Measurements from ENCODE around the gene FKBP3. TPM values are rescaled to one million over a fixed set of nuclear protein-coding genes. Genes with fewer than 3 reads are reported as not detected.
"Not testable (repeated sequence)": the region's sequence is repeated elsewhere in the genome, so short reads cannot be mapped to it uniquely, and the experiment has no call there.

The FKBP3 gene
- total RNA-seq, result 10 to 100 TPM; 64.1 to 70.4 TPM
- polyA plus RNA-seq, result 10 to 100 TPM; 60.9 to 83.2 (median 81.6) TPM
- total RNA-seq, result 27.1 to 60.8 (median 42.4) reads per million in 6 experiments

- POLR2A ChIA-PET, result interaction anchor here (0.9 to 5.0 kb wide), 7 partner anchors 9 to 237 kb away, joined by 4 to 46 read pairs (median 7); partner anchors contain the start of genes KLHL28, MIS18BP1, PRPF39 and TOGARAM1
- Mint-ChIP-seq H3K4me3 (peak within 1 kb of the TSS; percentile 94 to 100 (median 96)), H3K27ac (peak within 1 kb of the TSS; percentile 94 to 99 (median 98)), H3K4me1 (peaks cover 23 to 63% (median 45%) of the 10 kb centered on the region in 4 donors), H3K36me3 (peaks cover 0 to 2% (median 0%) of the 10 kb centered on the region in 3 donors), H3K27me3 (no peaks in the 10 kb centered on the region), H3K9me3 (no peaks in the 10 kb centered on the region)
- ATAC-seq, result peak; percentile 90 to 93
- peak; percentile 83 to 99 (median 95) for DNase-seq
Observed at GRCh38 chr14:45134051-45134958, at the start of gene FKBP3. TSS of gene FKBP3 (minus strand) at chr14:45134481. CDS start at chr14:45134456, 25 bp downstream.

DNA sequence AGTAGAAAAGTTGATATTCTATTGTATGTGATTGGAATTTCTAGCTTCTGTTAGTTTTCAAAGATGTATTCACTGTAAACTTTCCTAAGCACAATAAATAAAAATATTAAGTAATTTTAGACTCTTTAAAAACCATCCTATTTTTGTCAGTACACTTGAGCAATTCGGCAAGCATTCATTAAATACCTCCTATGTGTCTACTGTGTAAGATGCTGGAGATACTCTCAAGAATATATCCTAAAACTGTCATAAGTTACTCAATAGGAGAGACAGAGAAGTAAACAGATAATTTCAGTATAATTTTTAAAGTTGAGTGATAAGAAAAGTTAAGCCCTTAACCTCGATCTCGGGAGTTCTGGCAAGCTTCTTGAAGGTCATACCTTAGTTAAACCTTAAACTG, 47.5 kb upstream of the FKBP3 start:
- Mint-ChIP-seq H3K4me3 (no peak overlapping the region), H3K36me3 (peaks cover 0 to 9% (median 8%) of the 10 kb centered on the region in 3 donors), H3K27ac (no peak overlapping the region), H3K27me3 (no peaks in the 10 kb centered on the region), H3K4me1 (no peaks in the 10 kb centered on the region), H3K9me3 (no peaks in the 10 kb centered on the region)
- ATAC-seq (no peak), DNase-seq (no peak)
- POLR2A ChIA-PET, result no interaction called here

DNA sequence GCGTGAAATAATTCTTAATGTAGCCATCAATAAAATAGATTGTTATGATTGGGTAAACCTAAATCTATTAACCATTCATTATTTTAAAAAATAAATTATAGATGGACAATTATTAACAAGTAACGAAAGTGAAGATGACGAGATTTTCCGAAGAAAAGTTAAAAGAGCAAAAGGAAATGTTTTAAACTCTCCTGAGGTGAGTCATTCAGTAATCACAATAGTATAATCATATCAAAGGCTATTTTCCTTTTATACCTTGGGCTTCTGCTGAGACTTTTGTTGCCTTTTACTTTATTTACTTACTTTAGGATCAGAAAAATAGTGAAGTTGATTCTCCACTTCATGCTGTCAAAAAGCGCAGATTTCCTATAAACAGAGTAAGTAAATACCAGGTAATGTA, 47.0 kb upstream of the FKBP3 start:
- Mint-ChIP-seq H3K4me3 (no peak overlapping the region), H3K36me3 (peaks cover 0 to 10% (median 5%) of the 10 kb centered on the region in 3 donors), H3K27ac (no peak overlapping the region), H3K9me3 (no peaks in the 10 kb centered on the region), H3K4me1 (no peaks in the 10 kb centered on the region), H3K27me3 (no peaks in the 10 kb centered on the region)
- ATAC-seq, result no peak
- no peak for DNase-seq
- POLR2A ChIA-PET, result no interaction called here

- H3K27me3 Mint-ChIP-seq, result no peaks in the 10 kb centered on the region
- no peak overlapping the region for H3K4me3 Mint-ChIP-seq
- peaks cover 0 to 21% (median 11%) of the 10 kb centered on the region in 3 donors for H3K36me3 Mint-ChIP-seq
- ATAC-seq (no peak), DNase-seq (no peak)
- H3K4me1 Mint-ChIP-seq, result no peaks in the 10 kb centered on the region
- H3K9me3 Mint-ChIP-seq, result no peaks in the 10 kb centered on the region
- POLR2A ChIA-PET, result no interaction called here
- H3K27ac Mint-ChIP-seq, result no peak overlapping the region
Observed at GRCh38 chr14:45177076-45177475, 42.8 kb upstream of the FKBP3 start.

DNA sequence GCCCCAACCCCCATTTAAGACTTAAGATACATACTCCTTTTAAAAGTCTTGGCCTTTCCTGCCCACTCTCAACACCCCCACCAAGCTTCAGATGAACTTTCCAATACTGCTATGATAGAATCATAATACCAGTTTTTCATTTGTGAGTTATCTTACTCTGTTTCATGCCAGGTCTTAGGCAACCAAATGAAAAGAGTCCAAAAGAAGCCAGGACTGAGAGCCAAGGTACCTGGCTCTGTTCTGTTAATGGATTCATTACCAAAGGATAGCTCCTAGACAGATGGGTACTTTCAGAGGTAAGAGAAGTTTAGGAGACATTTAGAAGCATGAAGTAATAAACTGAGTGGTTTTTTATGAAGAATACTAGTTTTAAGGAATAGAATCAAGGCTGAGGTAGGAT, 35.6 kb upstream of the FKBP3 start:
- no peaks in the 10 kb centered on the region for H3K9me3 Mint-ChIP-seq
- H3K4me3 Mint-ChIP-seq, result no peak overlapping the region
- no peaks in the 10 kb centered on the region for H3K4me1 Mint-ChIP-seq
- no peak overlapping the region for H3K27ac Mint-ChIP-seq
- POLR2A ChIA-PET, result no interaction called here
- peaks cover 0 to 37% (median 17%) of the 10 kb centered on the region in 3 donors for H3K36me3 Mint-ChIP-seq
- DNase-seq (no peak), ATAC-seq (no peak)
- H3K27me3 Mint-ChIP-seq, result no peaks in the 10 kb centered on the region

GRCh38 chr14:45156067-45156466, 21.8 kb upstream of the FKBP3 start:
- Mint-ChIP-seq H3K27ac (peak overlapping the region in 1 of 10 donors; percentile 11), H3K4me3 (no peak overlapping the region), H3K27me3 (no peaks in the 10 kb centered on the region), H3K9me3 (no peaks in the 10 kb centered on the region), H3K4me1 (no peaks in the 10 kb centered on the region), H3K36me3 (peaks cover 2 to 16% (median 4%) of the 10 kb centered on the region in 3 donors)
- POLR2A ChIA-PET, result interaction anchor here (0.6 kb wide), 1 partner anchor 76 kb away, joined by 4 read pairs; no protein-coding TSS in a partner anchor
- DNase-seq, result no peak
- no peak for ATAC-seq

DNA sequence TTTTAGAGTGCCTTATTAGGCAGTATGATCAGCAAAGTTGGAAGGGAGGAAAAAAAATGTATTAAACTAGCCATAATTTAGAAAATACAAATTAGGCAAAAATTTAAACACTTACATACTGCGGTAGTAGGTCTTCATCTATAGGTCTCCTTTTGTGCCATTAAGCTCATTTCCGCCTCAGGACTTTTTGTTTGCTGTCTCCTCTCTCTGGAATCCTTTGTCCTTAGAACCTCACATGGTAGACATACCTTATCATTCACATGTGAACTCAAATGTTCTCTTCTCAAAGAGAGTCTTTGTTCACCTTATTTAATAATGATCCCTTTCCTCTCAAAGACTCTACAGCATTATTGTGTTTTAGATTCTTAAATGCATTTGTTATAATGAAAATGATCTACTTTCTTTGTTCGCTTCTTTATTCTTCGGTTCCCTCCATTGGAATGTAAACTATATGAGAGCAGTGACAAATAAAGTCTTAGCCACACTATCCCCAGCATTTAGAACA, 16.2 kb upstream of the FKBP3 start:
- peaks cover 2 to 29% (median 7%) of the 10 kb centered on the region in 3 donors for H3K36me3 Mint-ChIP-seq
- POLR2A ChIA-PET, result no interaction called here
- no peak overlapping the region for H3K27ac Mint-ChIP-seq
- peaks cover 0 to 4% (median 0%) of the 10 kb centered on the region in 4 donors for H3K4me1 Mint-ChIP-seq
- H3K9me3 Mint-ChIP-seq, result no peaks in the 10 kb centered on the region
- DNase-seq (no peak), ATAC-seq (no peak)
- no peaks in the 10 kb centered on the region for H3K27me3 Mint-ChIP-seq
- H3K4me3 Mint-ChIP-seq, result no peak overlapping the region

- no peak for ATAC-seq
- H3K27ac Mint-ChIP-seq, result peak overlapping the region in 1 of 10 donors; percentile 63
- POLR2A ChIA-PET, result no interaction called here
Observed at GRCh38 chr14:45149602-45150001, 15.3 kb upstream of the FKBP3 start.

GRCh38 chr14:45145214-45145613, 10.9 kb upstream of the FKBP3 start:
- Mint-ChIP-seq H3K9me3 (no peaks in the 10 kb centered on the region), H3K4me3 (no peak overlapping the region), H3K27ac (no peak overlapping the region), H3K4me1 (peaks cover 3 to 16% (median 8%) of the 10 kb centered on the region in 4 donors), H3K27me3 (no peaks in the 10 kb centered on the region), H3K36me3 (peaks cover 0 to 28% (median 2%) of the 10 kb centered on the region in 3 donors)
- POLR2A ChIA-PET, result no interaction called here
- DNase-seq (no peak), ATAC-seq (no peak)

More at GRCh38 chr14:45149602-45150001, 15.3 kb upstream of the FKBP3 start:
- Mint-ChIP-seq H3K9me3 (no peaks in the 10 kb centered on the region), H3K36me3 (peaks cover 2 to 31% (median 7%) of the 10 kb centered on the region in 3 donors), H3K4me3 (no peak overlapping the region), H3K27me3 (no peaks in the 10 kb centered on the region), H3K4me1 (peaks cover 0 to 4% (median 0%) of the 10 kb centered on the region in 4 donors)
- no peak for DNase-seq

GRCh38 chr14:45144658-45145057, 10.4 kb upstream of the FKBP3 start:
- Mint-ChIP-seq H3K9me3 (no peaks in the 10 kb centered on the region), H3K27ac (no peak overlapping the region), H3K4me1 (peaks cover 3 to 18% (median 8%) of the 10 kb centered on the region in 4 donors), H3K27me3 (no peaks in the 10 kb centered on the region), H3K4me3 (no peak overlapping the region), H3K36me3 (peaks cover 0 to 25% (median 2%) of the 10 kb centered on the region in 3 donors)
- ATAC-seq (no peak), DNase-seq (no peak)
- POLR2A ChIA-PET, result no interaction called here

DNA sequence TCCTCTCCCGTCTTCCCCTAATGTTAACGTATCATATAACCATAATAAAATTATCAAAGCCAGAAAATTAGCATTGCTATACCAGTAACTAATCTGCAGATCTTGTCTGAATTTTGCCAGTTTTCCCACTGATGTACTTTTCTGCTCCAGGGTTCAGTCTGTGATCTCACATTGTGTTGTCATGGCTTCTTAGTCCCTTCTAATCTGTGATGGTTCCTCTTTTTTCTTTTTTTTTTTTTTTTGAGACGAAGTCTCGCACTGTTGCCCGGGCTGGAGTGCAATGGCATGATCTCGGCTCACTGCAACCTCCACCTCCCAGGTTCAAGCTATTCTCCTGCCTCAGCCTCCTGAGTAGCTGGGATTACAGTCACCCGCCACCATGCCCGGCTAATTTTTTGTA, 7.8 kb upstream of the FKBP3 start:
- not testable (repeated sequence) for H3K4me3 Mint-ChIP-seq, ATAC-seq, H3K27me3 Mint-ChIP-seq, H3K9me3 Mint-ChIP-seq, DNase-seq
- POLR2A ChIA-PET, result interaction anchor here (0.7 kb wide), 1 partner anchor 10 kb away, joined by 4 read pairs; no protein-coding TSS in a partner anchor
- Mint-ChIP-seq H3K27ac (peak overlapping the region in 1 of 10 donors; percentile 65), H3K4me1 (peaks cover 17 to 30% (median 24%) of the 10 kb centered on the region in 4 donors), H3K36me3 (peaks cover 0 to 14% (median 2%) of the 10 kb centered on the region in 3 donors)

GRCh38 chr14:45140661-45141187, 6.4 kb upstream of the FKBP3 start:
- no peak overlapping the region for H3K27ac Mint-ChIP-seq
- POLR2A ChIA-PET, result no interaction called here
- no peaks in the 10 kb centered on the region for H3K9me3 Mint-ChIP-seq
- no peak overlapping the region for H3K4me3 Mint-ChIP-seq
- no peaks in the 10 kb centered on the region for H3K27me3 Mint-ChIP-seq
- peaks cover 18 to 40% (median 35%) of the 10 kb centered on the region in 4 donors for H3K4me1 Mint-ChIP-seq
- ATAC-seq (no peak), DNase-seq (no peak)
- peaks cover 0 to 14% (median 2%) of the 10 kb centered on the region in 3 donors for H3K36me3 Mint-ChIP-seq

Data from naive thymus-derived CD8-positive, alpha-beta T cell (primary cell).